Measurements from ENCODE around the gene FMN1. TPM values are rescaled to one million over a fixed set of nuclear protein-coding genes. Genes with fewer than 3 reads are reported as not detected.
A peak's percentile ranks its signal among the peaks of the same experiment; 100 is the strongest.

FMN1 gene
- total and polyA plus RNA-seq, 8 donors = 1.9 to 10.2 (median 3.0) TPM

- ATAC-seq (peak in 2 of 4 donors; percentile 52 to 70), DNase-seq (no peak), FAIRE-seq (no peak)
- Histone ChIP-seq H3K27ac (no peak overlapping the region), H3K27me3 (peaks cover 0 to 9% (median 0%) of the 10 kb centered on the region in 4 donors), H3K36me3 (no peaks in the 10 kb centered on the region), H3K4me1 (no peaks in the 10 kb centered on the region), H3K9me3 (no peaks in the 10 kb centered on the region), H3K4me3 (no peak overlapping the region)
- no peak for TF ChIP-seq CTCF (IDR thresholded peaks at IDR 0.05)
- 44 to 57% methylated on average over 1 of the region's 1 CpG for WGBS, 2 donors
- intact Hi-C loops (cut with DNase I) = loop anchor here in 1 of 3 donors (10.0 kb wide), 1 partner anchor 57 kb away; no protein-coding TSS in a partner anchor
Measured at GRCh38 chr15:33242165-33242564, 47.7 kb upstream of the FMN1 start.

- Histone ChIP-seq H3K27me3 (peaks cover 0 to 9% (median 0%) of the 10 kb centered on the region in 4 donors), H3K27ac (no peak overlapping the region), H3K4me1 (no peaks in the 10 kb centered on the region), H3K36me3 (no peaks in the 10 kb centered on the region), H3K4me3 (no peak overlapping the region), H3K9me3 (no peaks in the 10 kb centered on the region)
- ATAC-seq = no peak
- WGBS, 2 donors = 64 to 69% methylated on average over 4 of the region's 4 CpGs
- DNase-seq = no peak
- FAIRE-seq = no peak
- TF ChIP-seq CTCF (IDR thresholded peaks at IDR 0.05) = no peak
- intact Hi-C loops (cut with DNase I) = no loop called here
Measured at GRCh38 chr15:33236841-33237509, 42.5 kb upstream of the FMN1 start.

GRCh38 chr15:33234020-33234461, 39.5 kb upstream of the FMN1 start:
- WGBS, 2 donors = 15 to 23% methylated on average over 5 of the region's 5 CpGs
- H3K4me3 ChIP-seq = no peak overlapping the region
- TF ChIP-seq CTCF (IDR thresholded peaks at IDR 0.05) = peak in 2 of 4 donors; percentile 9 to 11
- DNase-seq = no peak
- intact Hi-C loops (cut with DNase I) = no loop called here
- no peaks in the 10 kb centered on the region for H3K9me3 ChIP-seq
- no peak overlapping the region for H3K27ac ChIP-seq
- H3K27me3 ChIP-seq = peaks cover 0 to 9% (median 0%) of the 10 kb centered on the region in 4 donors
- ATAC-seq = peak in 3 of 4 donors; percentile 47 to 51 (median 51)
- H3K36me3 ChIP-seq = no peaks in the 10 kb centered on the region
- FAIRE-seq = no peak
- no peaks in the 10 kb centered on the region for H3K4me1 ChIP-seq

GRCh38 chr15:33226559-33227181, 32.2 kb upstream of the FMN1 start:
- H3K4me1 ChIP-seq = no peaks in the 10 kb centered on the region
- ATAC-seq = peak; percentile 86 to 93 (median 86)
- no peaks in the 10 kb centered on the region for H3K27me3 ChIP-seq
- no peaks in the 10 kb centered on the region for H3K9me3 ChIP-seq
- peak in 4 of 6 donors; percentile 6 to 38 (median 16) for DNase-seq
- FAIRE-seq = no peak
- no peak overlapping the region for H3K27ac ChIP-seq
- no peaks in the 10 kb centered on the region for H3K36me3 ChIP-seq
- 70 to 88% methylated on average over 3 of the region's 3 CpGs for whole genome bisulfite sequencing, 2 donors
- intact Hi-C loops (cut with DNase I) = loop anchor here in 1 of 3 donors (10.0 kb wide), 1 partner anchor 478 kb away; no protein-coding TSS in a partner anchor
- peak in 3 of 4 donors; percentile 21 to 33 (median 30) for TF ChIP-seq CTCF (IDR thresholded peaks at IDR 0.05)
- no peak overlapping the region for H3K4me3 ChIP-seq
